SK-N-MC (cell line): ENCODE measurements around the gene ZNF366.

Source experiments
- DNase-seq: peaks from one replicate; pipeline ENCODE4 v3.0.0-alpha.2; 2011; ENCODE audit warnings: low read depth, low spot score
- H3K27ac ChIP-seq: fragments of 200-600 bp; sonication (generic); 2 replicates; pipeline ENCODE4 v1.5.1; 2016; ENCODE audit warnings: mixed run types
- H3K36me3 ChIP-seq: fragments of 200-600 bp; sonication (generic); 2 replicates; pipeline ENCODE4 v1.6.1; 2017; ENCODE audit warnings: antibody characterized with exemption, low read length, mixed read lengths; ENCODE audit not compliant: insufficient read depth
- H3K4me3 ChIP-seq: fragments of 200-600 bp; sonication (generic); 2 replicates; pipeline ENCODE4 v1.5.1; 2016
- H3K9ac ChIP-seq: fragments of 200-600 bp; sonication (generic); 2 replicates; pipeline ENCODE4 v1.8.0; 2017; ENCODE audit warnings: mixed run types, mixed read lengths; ENCODE audit not compliant: insufficient read length
- H3K9me3 ChIP-seq: fragments of 200-600 bp; sonication (generic); 2 replicates; pipeline ENCODE4 v1.6.1; 2017; ENCODE audit warnings: low read depth, mild to moderate bottlenecking, antibody characterized with exemption, low read length, moderate library complexity, mixed read lengths
- EZH2 ChIP-seq: fragments of 200-600 bp; sonication (generic); IDR thresholded peaks from one replicate; pipeline ENCODE4 v1.6.1; 2017; ENCODE audit warnings: antibody characterized with exemption
- FOXP2 ChIP-seq: optimal IDR thresholded peaks from 2 replicates; pipeline ENCODE3; 2011; ENCODE audit warnings: mild to moderate bottlenecking, moderate library complexity; ENCODE audit not compliant: insufficient read depth; ENCODE audit errors: extremely low read length, control extremely low read depth
- POLR2AphosphoS5 ChIP-seq: IDR thresholded peaks from 2 replicates; pipeline ENCODE4 v1.6.1; 2012; ENCODE audit warnings: mild to moderate bottlenecking, low read depth, low read length, borderline replicate concordance

ZNF366 gene

GRCh38 chr5:72400950-72401349 lies 106.3 kb downstream of the ZNF366 start:
- peaks cover 2% of the 10 kb centered on the region; the same call in 1 of the 2 replicates for H3K9me3 ChIP-seq

GRCh38 chr5:72397836-72398235 lies 109.4 kb downstream of the ZNF366 start:
- Histone ChIP-seq H3K9ac (no peak overlapping the region), H3K27ac (no peak overlapping the region), H3K36me3 (no peaks in the 10 kb centered on the region), H3K9me3 (peaks cover 2% of the 10 kb centered on the region; the same call in 1 of the 2 replicates), H3K4me3 (no peak overlapping the region)
- DNase-seq, result no peak
- TF ChIP-seq FOXP2, result no peak
- no peak for TF ChIP-seq POLR2AphosphoS5
- TF ChIP-seq EZH2, result no peak

More at GRCh38 chr5:72400950-72401349, 106.3 kb downstream of the ZNF366 start:
- no peak for DNase-seq
- Histone ChIP-seq H3K27ac (no peak overlapping the region), H3K4me3 (no peak overlapping the region), H3K9ac (no peak overlapping the region), H3K36me3 (no peaks in the 10 kb centered on the region)
- TF ChIP-seq EZH2 (no peak), POLR2AphosphoS5 (no peak), FOXP2 (no peak)

- H3K9ac ChIP-seq, result no peak overlapping the region
Observed at GRCh38 chr5:72394688-72395087, 112.5 kb downstream of the ZNF366 start.

GRCh38 chr5:72393052-72393451 lies 114.2 kb downstream of the ZNF366 start:
- H3K9me3 ChIP-seq, result no peaks in the 10 kb centered on the region
- H3K36me3 ChIP-seq, result no peaks in the 10 kb centered on the region
- no peak overlapping the region for H3K4me3 ChIP-seq
- H3K27ac ChIP-seq, result no peak overlapping the region
- TF ChIP-seq POLR2AphosphoS5, result no peak
- no peak for TF ChIP-seq FOXP2
- TF ChIP-seq EZH2, result no peak
- peak; percentile 30 for DNase-seq
- H3K9ac ChIP-seq, result no peak overlapping the region

More at GRCh38 chr5:72394688-72395087, 112.5 kb downstream of the ZNF366 start:
- TF ChIP-seq POLR2AphosphoS5, result no peak
- TF ChIP-seq FOXP2, result no peak
- TF ChIP-seq EZH2, result no peak
- Histone ChIP-seq H3K27ac (no peak overlapping the region), H3K36me3 (no peaks in the 10 kb centered on the region), H3K9me3 (no peaks in the 10 kb centered on the region), H3K4me3 (no peak overlapping the region)
- DNase-seq, result no peak
